NCI-H146 treated with DMSO at 0.1 percent for 48 hours (cell line): ENCODE results near the gene TSSK2.
"Not testable (repeated sequence)": the region's sequence is repeated elsewhere in the genome, so short reads cannot be mapped to it uniquely, and the experiment has no call there.

Experiments used
- DNase-seq: peaks from one replicate; lab custom pipeline; 2025; ENCODE audit not compliant: unreplicated experiment; lab: John Stamatoyannopoulos, UW

The TSSK2 gene

GRCh38 chr22:19138217-19139000, 7.3 kb downstream of the TSSK2 start:
- no peak for DNase-seq

- no peak for DNase-seq
Observed at GRCh38 chr22:19139001-19139356, 7.9 kb downstream of the TSSK2 start.

- no peak for DNase-seq
Observed at GRCh38 chr22:19139974-19140373, 8.9 kb downstream of the TSSK2 start.

GRCh38 chr22:19142394-19142793, 11.3 kb downstream of the TSSK2 start:
- no peak for DNase-seq

GRCh38 chr22:19143212-19143611, 12.1 kb downstream of the TSSK2 start:
- DNase-seq: no peak

- no peak for DNase-seq
Observed at GRCh38 chr22:19143967-19144400, 12.9 kb downstream of the TSSK2 start.

- DNase-seq: no peak
Observed at GRCh38 chr22:19146215-19146968, 15.3 kb downstream of the TSSK2 start.

GRCh38 chr22:19147195-19147780, 16.2 kb downstream of the TSSK2 start:
- DNase-seq: no peak

GRCh38 chr22:19148417-19149046, 17.4 kb downstream of the TSSK2 start:
- no peak for DNase-seq

GRCh38 chr22:19149047-19149883, 18.2 kb downstream of the TSSK2 start:
- DNase-seq: no peak

- DNase-seq: no peak
Observed at GRCh38 chr22:19149991-19150390, 18.9 kb downstream of the TSSK2 start, which contains the start of gene GSC2. Gene GSC2, minus strand, starts transcription at chr22:19150292. Its CDS starts 9 bp downstream, at chr22:19150283.

- DNase-seq: no peak
Observed at GRCh38 chr22:19150482-19151328, 19.6 kb downstream of the TSSK2 start.

GRCh38 chr22:19151329-19152191, 20.5 kb downstream of the TSSK2 start:
- no peak for DNase-seq

GRCh38 chr22:19152942-19153883, 22.1 kb downstream of the TSSK2 start:
- no peak for DNase-seq

- not testable (repeated sequence) for DNase-seq
Observed at GRCh38 chr22:19156109-19156508, 25.0 kb downstream of the TSSK2 start.

- not testable (repeated sequence) for DNase-seq
Observed at GRCh38 chr22:19158649-19159048, 27.5 kb downstream of the TSSK2 start.

GRCh38 chr22:19164425-19164824, 33.3 kb downstream of the TSSK2 start:
- DNase-seq: no peak

- no peak for DNase-seq
Observed at GRCh38 chr22:19166421-19166820, 35.3 kb downstream of the TSSK2 start.
